Dermis microvascular lymphatic vessel endothelial cell (primary cell): ENCODE data around the gene OR4D1. TPM values are rescaled to one million over a fixed set of nuclear protein-coding genes. Genes with fewer than 3 reads are reported as not detected.
A peak's percentile ranks its signal among the peaks of the same experiment; 100 is the strongest.

Experiments
- DNase-seq, 2 donors: peaks; one replicate each; pipeline versions ENCODE4 v3.0.0 to v3.0.0-alpha.2; 2010; ENCODE audit warnings: low read depth in 2 of 2
- total RNA-seq: library from RNA; depleted of rRNA; stranded (reverse); fragments of >200 nt; gene quantifications from 2 replicates; pipeline ENCODE4 v1.2.1, GENCODE V29; 2014

OR4D1 gene
- total RNA-seq, 1 donor from 2014 or later: not detected

DNA sequence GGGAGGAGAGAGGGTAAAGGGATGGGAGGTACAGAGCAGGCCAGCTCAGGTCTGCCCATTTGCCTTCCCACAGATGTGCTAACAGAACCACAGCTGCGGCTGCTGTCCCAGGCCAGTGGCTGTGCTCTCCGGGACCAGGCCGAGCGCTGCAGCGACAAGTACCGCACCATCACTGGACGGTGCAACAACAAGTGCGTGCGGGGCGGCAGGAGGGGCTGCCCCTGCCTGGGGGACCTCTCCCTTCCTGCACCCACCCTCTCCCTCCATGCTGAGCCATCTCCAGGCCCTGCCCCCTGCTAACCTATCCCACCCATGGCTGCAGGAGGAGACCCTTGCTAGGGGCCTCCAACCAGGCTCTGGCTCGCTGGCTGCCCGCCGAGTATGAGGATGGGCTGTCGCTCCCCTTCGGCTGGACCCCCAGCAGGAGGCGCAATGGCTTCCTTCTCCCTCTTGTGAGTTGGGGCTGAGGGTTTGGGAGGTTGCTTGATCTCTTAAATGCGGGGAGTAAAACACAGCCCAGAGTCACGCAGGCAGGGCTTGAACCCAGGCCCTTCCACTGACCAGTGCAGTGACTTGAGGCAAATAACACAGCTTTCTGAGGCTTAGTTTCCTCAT, 45.6 kb downstream of the OR4D1 start:
- DNase-seq: no peak

DNA sequence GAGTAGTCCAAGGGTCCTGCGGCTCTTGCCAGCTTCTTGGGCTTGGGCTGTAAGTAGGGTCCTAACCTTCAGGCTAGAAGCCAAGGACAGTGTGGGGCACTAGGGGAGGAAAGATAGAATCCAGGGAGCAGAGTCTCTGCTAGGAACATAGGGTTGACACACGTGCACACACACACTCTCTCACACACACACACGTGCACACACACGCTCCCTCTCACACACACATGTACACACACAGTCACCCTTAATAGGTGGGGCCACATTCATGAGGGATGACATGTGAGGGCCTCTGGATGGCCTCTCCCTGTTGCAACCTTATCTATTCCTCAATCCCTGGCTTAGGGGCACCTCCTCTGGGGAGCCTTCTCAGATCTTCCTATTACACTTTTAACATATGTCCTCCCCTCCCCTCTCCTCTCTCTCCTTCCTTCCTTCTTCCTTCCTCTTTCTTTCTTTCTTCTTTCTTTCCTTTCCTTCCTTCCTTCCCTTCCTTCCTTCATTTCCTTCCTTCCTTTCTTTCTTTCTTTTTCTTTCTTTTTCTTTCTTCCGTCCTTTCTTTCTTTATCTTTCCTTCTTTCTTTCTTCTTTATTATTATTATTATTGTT, 47.4 kb downstream of the OR4D1 start:
- no peak for DNase-seq

DNA sequence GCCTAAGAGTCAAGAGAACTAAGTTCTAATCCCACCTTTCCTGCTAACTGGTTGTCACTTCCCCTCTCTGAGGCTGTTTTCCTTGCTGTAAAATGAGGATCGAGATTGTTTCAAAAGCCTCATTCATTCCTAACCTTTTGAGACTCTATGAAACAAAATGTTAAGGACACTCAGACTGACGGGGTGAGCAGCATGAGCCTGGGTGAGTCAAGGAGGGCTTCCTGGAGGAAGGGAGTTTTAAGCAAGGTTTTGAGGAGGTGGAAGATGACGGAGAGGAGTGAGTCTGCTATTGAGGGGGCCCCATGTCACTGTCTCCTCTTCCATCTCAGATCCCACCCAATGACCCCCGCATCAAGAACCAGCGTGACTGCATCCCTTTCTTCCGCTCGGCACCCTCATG, 48.4 kb downstream of the OR4D1 start:
- no peak for DNase-seq

DNA sequence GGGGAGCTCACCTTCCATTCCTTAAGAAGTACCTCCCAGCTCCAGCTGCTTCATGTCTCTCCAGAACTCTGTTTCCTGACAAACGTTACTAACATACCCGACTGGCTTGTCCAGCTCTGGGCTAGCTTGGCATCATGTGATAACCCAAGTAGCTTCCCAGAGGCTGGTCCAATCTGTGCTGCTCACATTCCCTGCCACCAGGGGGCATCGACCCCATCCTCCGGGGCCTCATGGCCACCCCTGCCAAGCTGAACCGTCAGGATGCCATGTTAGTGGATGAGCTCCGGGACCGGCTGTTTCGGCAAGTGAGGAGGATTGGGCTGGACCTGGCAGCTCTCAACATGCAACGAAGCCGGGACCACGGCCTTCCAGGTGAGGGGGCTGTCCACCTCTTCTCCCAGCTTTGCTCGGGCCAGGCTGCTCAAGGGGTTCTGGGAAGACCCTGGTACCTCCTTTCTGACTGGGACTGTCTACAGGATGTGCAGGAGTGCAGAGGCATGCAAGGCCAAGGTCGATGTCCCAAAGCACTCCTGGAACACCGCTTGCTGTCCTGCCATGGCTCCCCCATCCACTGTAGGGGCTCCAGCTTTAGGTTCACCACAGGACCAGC, 51.9 kb downstream of the OR4D1 start:
- DNase-seq: peak; percentile 22 to 52

DNA sequence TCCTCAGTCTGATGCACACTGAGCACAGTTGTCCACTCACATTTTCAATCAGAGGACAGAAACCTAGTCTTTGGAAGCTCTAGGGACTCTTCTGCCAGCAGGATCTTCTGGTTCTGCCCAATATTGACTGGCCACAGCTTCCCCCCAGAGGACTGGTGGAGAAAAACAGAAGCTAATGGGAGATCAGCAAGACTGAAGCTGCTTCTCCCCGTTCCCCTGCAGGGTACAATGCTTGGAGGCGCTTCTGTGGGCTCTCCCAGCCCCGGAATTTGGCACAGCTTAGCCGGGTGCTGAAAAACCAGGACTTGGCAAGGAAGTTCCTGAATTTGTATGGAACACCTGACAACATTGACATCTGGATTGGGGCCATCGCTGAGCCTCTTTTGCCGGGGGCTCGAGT, 54.7 kb downstream of the OR4D1 start:
- DNase-seq: no peak

DNA sequence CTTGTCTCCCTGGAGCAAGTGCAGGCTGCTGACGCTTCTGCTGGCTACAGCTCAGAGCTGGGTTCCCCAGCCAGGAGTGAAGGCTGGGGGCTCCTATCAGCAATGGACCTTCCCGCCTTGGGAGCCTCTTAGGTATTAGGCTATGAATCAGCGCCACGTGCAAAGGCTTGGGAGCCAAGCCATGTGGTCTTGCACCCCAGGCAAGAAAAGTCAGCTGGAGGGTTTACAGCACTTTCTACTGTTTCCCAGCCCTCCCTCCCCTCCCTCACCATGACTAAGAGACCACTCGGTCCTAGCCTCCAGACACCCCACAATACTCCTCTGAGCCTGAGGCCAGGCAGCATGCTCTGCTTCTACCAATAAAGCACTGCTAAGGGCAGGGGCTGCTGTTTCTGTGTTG, 56.6 kb downstream of the OR4D1 start:
- no peak for DNase-seq

DNA sequence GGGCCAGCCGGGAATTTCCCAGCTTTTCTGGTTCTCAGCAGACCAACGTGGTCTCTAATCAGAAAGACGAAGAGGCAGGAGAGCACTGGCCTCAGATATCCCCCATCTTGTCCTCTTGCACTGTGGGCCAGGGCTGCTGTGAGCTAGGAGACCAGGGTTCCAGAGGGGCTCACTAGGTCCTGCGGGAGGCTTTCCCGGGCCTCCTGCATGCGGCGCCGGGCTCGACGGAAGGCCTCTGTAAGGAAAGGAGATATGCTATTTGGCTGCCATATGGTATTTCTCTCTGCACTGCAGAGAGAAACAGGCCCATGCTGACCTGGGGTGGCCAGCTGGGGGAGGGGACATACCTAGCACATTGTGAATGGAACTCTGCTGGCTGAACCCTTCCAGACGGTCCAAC, 57.8 kb downstream of the OR4D1 start:
- DNase-seq: no peak

DNA sequence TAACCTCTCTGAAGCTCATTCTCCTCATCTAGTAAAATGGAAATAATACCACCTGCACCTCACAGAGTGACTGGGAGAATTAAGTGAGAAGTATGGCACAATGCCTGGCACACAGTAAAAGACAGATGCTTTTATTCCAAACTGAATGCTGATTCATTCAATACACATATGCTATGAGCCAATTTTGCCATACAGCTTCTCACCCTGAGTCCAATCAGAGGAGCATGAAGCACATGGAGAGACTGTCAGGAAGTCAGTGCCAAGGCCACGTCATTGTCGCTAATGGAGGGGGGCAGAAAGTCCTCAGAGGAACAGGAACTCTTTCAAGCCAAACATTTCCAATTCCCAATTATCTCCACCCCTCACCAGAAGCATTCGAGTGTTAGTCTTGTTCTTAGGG, 59.3 kb downstream of the OR4D1 start:
- DNase-seq: no peak

DNA sequence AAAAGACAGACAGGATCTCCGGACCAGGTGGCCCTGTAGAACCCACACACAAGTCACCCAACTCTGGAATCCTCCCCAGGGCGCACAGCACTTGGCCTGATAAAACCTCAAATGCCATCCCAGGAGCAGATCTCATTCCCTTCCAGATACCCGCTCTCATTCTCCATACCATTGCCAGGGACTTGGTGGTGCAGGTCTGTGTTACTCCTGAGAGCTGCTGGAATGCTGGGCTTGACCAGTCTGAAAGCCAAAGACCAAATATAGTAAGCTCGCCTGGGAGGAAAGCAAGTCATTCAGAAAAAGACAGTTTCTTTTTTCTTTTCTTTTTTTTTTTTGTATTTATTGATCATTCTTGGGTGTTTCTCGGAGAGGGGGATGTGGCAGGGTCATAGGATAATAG, 60.2 kb downstream of the OR4D1 start:
- DNase-seq: no peak

Other genes starting within 250 kb of the OR4D1 start
- 3.9 and 4.6 TPM in 2 replicates for gene CUEDC1, start 193.0 kb upstream of the OR4D1 start, total RNA-seq
- 22.9 and 31.0 TPM in 2 replicates for gene VEZF1, start 160.1 kb upstream of the OR4D1 start, total RNA-seq
- gene SRSF1, start 141.1 kb upstream of the OR4D1 start, total RNA-seq: 329 and 461 TPM in 2 replicates
- gene DYNLL2, start 65.0 kb upstream of the OR4D1 start, total RNA-seq: 10.1 and 10.9 TPM in 2 replicates
- not detected in 2 replicates for gene OR4D2, start 18.6 kb downstream of the OR4D1 start, total RNA-seq
- not detected in 2 replicates for gene EPX, start 44.3 kb downstream of the OR4D1 start, total RNA-seq
- 11.8 and 12.7 TPM in 2 replicates for gene MKS1, start 70.9 kb downstream of the OR4D1 start, total RNA-seq
- not detected in 2 replicates for gene LPO, start 90.2 kb downstream of the OR4D1 start, total RNA-seq
- gene MPO, start 132.6 kb downstream of the OR4D1 start, total RNA-seq: under 0.01 TPM in 1 of 2 replicates, not detected in the other
- gene TSPOAP1, start 180.4 kb downstream of the OR4D1 start, total RNA-seq: 0.13 TPM in 1 of 2 replicates, not detected in the other
- gene SUPT4H1, start 203.8 kb downstream of the OR4D1 start, total RNA-seq: 49.8 and 56.8 TPM in 2 replicates